ENCODE data around the gene GSDMA.

Gene GSDMA

GRCh38 chr17:39988206-39988810 is 25.5 kb downstream of the GSDMA start:
- no peak for DNase-seq (ENCODE audit: low spot score)
- TF ChIP-seq, protein P1, sequence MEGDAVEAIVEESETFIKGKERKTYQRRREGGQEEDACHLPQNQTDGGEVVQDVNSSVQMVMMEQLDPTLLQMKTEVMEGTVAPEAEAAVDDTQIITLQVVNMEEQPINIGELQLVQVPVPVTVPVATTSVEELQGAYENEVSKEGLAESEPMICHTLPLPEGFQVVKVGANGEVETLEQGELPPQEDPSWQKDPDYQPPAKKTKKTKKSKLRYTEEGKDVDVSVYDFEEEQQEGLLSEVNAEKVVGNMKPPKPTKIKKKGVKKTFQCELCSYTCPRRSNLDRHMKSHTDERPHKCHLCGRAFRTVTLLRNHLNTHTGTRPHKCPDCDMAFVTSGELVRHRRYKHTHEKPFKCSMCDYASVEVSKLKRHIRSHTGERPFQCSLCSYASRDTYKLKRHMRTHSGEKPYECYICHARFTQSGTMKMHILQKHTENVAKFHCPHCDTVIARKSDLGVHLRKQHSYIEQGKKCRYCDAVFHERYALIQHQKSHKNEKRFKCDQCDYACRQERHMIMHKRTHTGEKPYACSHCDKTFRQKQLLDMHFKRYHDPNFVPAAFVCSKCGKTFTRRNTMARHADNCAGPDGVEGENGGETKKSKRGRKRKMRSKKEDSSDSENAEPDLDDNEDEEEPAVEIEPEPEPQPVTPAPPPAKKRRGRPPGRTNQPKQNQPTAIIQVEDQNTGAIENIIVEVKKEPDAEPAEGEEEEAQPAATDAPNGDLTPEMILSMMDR (IDR thresholded peaks at IDR 0.05; ENCODE audit: extremely low read depth, insufficient read depth, missing control alignments), result no peak
- in situ Hi-C loops (cut with MboI; ENCODE audit: low pct_unique_long_range_greater_than_20kb, low sequenced_read_pairs, unreplicated experiment), result no loop called here

- TF ChIP-seq, protein P1 (IDR thresholded peaks at IDR 0.05; ENCODE audit: extremely low read depth, insufficient read depth, missing control alignments), result no peak
- in situ Hi-C loops (cut with MboI; ENCODE audit: low pct_unique_long_range_greater_than_20kb, low sequenced_read_pairs, unreplicated experiment), result no loop called here
- DNase-seq (ENCODE audit: low spot score), result no peak
Observed at GRCh38 chr17:39994448-39994847, 31.6 kb downstream of the GSDMA start.

DNA sequence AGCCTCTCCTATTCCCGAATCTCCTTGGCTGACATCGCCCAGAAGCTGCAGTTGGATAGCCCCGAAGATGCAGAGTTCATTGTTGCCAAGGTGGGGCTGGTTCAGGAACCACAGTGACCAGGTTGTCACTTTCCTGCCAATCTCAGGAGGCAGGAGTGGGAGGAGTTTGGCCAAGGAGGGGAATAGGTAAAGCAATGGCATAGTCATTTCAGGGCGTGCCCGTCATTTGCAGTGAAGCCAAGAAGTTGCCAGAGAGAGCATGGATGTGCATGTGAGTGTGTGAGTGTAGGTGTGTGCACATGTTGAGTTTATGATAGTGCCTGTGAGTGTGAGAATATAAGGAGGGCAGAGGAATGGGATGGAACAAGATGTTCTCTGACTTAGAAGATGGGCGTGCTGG is 32.6 kb downstream of the GSDMA start:
- TF ChIP-seq, protein P1 (IDR thresholded peaks at IDR 0.05; ENCODE audit: extremely low read depth, insufficient read depth, missing control alignments), result no peak
- DNase-seq (ENCODE audit: low spot score), result no peak
- in situ Hi-C loops (cut with MboI; ENCODE audit: low pct_unique_long_range_greater_than_20kb, low sequenced_read_pairs, unreplicated experiment), result no loop called here

DNA sequence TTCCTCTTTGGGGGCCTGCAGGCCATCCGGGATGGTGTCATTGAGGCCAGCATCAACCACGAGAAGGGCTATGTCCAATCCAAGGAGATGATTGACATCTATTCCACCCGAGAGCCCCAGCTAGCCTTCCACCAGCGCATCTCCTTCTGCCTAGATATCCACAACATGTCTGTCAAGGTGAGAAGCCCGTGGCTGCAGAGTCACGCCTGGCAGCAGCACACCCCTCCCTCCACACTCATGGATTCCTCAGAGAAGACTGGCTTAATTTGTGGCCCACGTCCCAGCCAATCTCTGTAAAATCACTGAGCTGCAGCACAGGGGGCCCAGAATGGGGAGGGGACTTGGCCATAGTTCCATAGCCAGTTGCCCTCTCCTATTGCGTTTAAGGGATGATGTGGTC is 33.4 kb downstream of the GSDMA start:
- in situ Hi-C loops (cut with MboI; ENCODE audit: low pct_unique_long_range_greater_than_20kb, low sequenced_read_pairs, unreplicated experiment), result no loop called here
- no peak for DNase-seq (ENCODE audit: low spot score)
- TF ChIP-seq, protein P1 (IDR thresholded peaks at IDR 0.05; ENCODE audit: extremely low read depth, insufficient read depth, missing control alignments), result no peak

GRCh38 chr17:39996800-39997199 is 34.0 kb downstream of the GSDMA start:
- in situ Hi-C loops (cut with MboI; ENCODE audit: low pct_unique_long_range_greater_than_20kb, low sequenced_read_pairs, unreplicated experiment), result no loop called here
- TF ChIP-seq, protein P1 (IDR thresholded peaks at IDR 0.05; ENCODE audit: extremely low read depth, insufficient read depth, missing control alignments), result no peak

GRCh38 chr17:39997543-39997942 is 34.7 kb downstream of the GSDMA start:
- in situ Hi-C loops (cut with MboI; ENCODE audit: low pct_unique_long_range_greater_than_20kb, low sequenced_read_pairs, unreplicated experiment), result no loop called here
- no peak for DNase-seq (ENCODE audit: low spot score)
- TF ChIP-seq, protein P1 (IDR thresholded peaks at IDR 0.05; ENCODE audit: extremely low read depth, insufficient read depth, missing control alignments), result no peak

More at GRCh38 chr17:39996800-39997199, 34.0 kb downstream of the GSDMA start:
- DNase-seq (ENCODE audit: low spot score), result no peak
